Measurements from ENCODE around the gene SLC6A4.
A peak's percentile ranks its signal among the peaks of the same experiment; 100 is the strongest.
"Not testable (repeated sequence)": the region's sequence is repeated elsewhere in the genome, so short reads cannot be mapped to it uniquely, and the experiment has no call there.

SLC6A4 gene

DNA sequence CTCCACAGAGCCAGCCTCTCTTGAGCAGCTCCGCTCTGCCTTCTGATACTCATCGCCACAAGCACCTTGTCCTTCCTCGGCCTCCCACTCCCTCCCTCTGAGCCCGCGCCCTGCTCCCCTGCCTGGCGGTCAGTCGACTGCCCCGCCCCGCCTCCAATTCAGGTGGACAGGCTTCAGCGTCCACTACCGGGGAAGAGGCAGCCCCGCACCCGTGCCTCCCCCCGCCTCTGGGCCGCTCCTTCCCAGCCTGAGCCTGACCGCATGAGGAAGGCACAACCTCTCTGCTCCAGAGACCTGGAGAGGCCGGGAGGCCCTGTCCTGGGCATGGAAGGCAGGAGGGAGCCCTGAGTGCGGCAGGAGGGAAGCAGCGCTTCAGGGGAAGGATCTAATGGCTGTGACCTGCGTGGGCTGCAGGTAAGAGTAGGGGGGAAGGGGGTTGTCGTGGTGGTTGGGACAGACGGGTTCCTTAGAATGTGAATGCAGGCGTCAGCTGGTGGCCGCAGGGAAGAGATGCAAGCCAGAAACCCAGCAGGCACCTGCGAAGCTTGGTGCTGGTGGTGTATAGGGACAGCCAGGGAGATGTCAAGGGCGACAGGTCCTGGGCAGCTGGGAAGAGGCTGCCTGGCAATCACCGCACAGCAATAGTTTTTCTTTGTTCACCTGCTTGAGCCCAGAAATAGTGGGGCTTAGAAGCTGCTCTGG is 3.0 kb upstream of the SLC6A4 start:
- DNase-seq = no peak

GRCh38 chr17:30238003-30238344 is 2.5 kb upstream of the SLC6A4 start:
- no peak for DNase-seq

DNA sequence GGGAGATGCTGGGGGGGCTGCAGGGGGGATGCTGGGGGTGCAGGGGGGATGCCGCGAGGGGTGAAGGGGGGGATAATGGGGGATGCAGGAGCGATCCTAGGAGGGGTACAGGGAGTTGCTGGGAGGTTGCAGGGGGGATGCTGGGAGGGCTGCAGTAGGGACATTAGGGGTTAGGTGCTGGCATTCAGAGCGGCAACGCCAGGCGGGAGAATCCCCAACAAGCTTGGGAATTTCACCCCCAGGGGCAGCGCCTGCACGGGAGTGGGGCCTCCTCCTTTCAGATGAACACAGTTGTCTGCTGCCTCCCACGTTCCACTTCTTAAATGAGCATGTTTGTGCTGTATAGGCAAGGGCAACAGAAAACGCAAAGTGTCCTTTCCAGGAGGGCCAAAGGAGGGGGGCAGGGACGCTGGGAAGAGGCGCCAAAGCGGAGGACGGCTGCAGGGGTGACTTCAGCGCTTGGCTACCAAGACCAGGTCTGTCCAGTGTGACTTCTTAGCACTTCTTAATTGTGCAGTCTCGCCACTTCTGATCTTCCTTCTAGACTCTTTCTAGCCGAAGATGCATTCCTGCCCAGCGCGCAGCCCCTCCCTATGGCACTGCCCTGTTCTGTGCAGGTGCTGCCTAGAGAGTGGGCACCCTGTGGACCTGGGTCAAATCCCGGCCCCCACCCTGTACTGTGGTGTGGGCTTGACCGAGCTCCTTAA is 2.0 kb upstream of the SLC6A4 start:
- no peak for DNase-seq

- DNase-seq = no peak
Measured at GRCh38 chr17:30236766-30237165, 1.3 kb upstream of the SLC6A4 start.

DNA sequence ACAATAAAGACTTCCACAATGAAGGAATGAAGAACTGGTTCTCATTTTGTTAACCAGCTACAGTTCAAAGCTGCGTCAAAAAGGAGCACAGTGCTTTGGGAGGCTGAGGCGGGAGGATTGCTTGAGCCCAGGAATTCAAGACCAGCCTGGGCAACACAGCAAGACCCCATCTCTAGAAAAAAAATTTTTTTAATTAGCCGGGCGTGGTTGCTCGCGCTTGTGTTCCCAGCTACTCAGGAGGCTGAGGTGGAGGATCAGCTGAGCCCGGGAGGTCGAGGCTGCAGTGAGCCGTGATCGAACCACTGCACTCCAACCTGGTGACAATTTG is 764 bp upstream of the SLC6A4 start:
- no peak for DNase-seq

DNA sequence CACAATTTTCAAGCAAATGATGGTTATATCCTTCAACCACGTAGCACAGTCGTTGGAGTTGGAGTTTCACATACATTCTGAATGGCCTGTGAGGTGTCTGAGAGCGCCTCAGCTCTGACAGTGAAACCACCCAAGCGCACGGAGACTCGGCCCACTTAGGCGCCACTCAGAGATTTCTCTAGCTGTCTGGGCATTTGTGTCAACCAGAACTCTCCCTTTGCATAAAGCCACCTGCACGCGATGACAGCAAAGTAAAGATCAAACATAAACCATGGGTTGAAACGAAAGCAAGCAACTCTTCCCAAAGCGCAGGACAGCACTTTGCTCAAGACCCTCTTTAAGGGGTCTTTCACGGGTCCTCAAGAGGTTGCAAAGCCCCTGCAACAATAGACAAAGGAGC is 533 bp downstream of the SLC6A4 start:
- peak; percentile 12 for DNase-seq

- DNase-seq = no peak
Measured at GRCh38 chr17:30234296-30234695, 1.2 kb downstream of the SLC6A4 start.

DNA sequence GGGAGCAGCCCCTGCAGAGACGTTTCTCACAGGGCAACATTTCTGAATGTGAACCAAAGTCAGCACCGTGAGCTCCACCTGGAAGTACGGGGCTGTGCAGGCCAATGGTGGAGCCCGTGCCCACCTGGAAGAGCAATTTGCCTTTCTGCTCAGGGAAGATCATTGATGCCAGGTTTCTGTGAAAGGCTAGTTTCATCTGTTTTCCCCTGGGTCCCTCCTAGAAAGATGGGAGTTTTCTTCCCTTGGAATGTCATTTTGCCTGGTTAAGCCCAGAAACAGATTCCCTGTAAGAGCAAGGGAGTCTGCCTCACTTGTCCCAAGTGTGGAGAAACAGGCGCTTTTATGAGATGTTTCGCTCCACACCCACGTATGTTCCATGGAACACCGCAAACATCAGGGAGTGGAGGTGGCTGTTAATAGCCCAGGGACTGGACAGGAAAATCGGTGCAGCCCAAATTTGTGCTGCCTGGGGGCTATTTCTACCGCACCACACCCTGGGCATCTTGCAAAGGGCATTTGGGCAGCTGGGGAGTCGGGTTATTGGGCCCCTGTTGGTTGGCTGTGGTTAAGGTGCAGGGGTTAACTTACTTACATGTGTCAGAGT is 2.6 kb downstream of the SLC6A4 start:
- no peak for DNase-seq

GRCh38 chr17:30232015-30232823 is 3.3 kb downstream of the SLC6A4 start:
- DNase-seq = no peak

GRCh38 chr17:30230596-30231125 is 4.8 kb downstream of the SLC6A4 start:
- no peak for DNase-seq

DNA sequence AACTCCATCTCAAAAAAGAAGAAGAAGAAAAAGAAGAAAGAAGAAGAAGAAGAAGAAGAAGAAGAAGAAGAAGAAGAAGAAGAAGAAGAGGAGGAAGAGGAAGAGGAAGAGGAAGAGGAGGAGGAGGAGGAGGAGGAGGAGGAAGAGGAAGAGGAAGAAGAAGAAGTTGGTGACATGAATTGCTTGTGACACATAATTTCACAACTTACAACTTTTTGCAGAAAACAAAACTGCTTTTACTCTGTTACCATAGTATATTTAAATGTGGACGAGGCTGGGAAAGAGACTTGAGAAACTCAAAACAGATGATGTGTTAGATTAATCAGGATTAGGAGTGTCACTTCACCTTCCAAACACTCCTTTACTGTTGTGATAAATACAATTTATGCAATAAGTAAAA is 5.5 kb downstream of the SLC6A4 start:
- DNase-seq = not testable (repeated sequence)

GRCh38 chr17:30229012-30229411 is 6.5 kb downstream of the SLC6A4 start:
- DNase-seq = no peak

DNA sequence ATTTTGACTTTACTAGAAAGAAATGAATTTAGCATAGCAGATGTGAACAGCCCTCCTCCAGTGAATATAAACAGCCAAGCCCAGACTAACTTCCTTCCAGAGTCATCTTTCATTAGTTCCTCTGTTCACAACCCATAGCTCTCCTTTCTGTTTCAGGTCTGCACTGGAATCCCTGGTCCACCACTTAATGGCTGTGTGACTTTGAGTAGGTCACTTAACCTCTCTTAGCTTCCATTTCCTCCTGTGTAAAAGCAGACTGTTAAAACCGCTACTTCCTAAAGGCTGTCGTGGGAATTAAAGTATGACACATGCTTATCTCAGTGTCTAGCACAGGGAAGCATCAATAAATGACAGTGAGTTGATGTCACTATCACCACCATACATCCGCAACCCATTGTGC is 7.5 kb downstream of the SLC6A4 start:
- no peak for DNase-seq

- DNase-seq = no peak
Measured at GRCh38 chr17:30226878-30227277, 8.6 kb downstream of the SLC6A4 start.

DNA sequence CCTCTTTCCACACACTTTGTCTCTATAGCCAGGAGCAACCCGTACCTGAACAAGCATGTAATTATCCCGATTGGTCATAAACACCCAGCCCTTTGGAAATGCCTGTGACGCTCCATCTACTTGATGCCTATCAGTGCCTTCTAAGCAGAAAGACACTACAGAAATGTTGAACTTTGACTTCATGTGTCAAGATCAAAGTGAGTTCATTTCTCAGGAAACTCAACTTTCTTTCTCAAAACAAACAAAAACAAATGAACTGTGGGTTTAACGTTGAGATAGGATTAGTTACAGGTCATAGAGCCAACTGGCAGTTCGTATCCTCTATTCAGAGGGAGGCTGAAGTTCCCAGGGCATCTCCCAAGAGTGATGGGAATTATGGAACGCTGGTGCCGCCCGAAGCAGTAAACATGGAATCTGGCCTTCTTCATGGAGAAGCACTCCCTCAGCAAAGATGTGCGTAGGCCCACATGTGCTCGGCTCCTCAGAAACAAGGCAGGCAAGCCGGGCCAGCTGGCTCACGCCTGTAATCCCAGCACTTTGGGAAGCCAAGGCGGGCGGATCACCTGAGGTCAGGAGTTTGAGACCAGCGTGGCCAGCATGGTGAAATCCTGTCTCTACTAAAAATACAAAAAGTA is 9.5 kb downstream of the SLC6A4 start:
- no peak for DNase-seq

DNA sequence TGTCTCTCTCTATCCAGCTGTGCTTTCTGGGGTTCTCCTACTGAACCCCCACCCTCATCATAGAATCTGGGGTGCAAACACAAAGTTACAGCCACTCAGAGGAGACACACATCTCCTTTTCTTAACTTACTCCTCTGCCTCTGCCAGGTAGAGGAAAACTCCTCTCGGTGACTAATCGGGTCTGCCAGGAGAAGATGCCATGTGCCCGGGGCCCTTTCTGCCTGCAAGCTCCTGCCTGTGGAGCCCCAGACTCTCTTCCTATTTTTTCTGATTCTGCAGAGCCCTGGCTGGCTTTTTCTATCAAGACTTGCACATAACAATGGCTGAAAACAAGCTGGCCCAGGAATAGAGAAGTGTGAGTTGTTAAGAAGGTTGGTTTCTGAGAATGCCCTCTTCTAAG is 10.4 kb downstream of the SLC6A4 start:
- DNase-seq = no peak

DNA sequence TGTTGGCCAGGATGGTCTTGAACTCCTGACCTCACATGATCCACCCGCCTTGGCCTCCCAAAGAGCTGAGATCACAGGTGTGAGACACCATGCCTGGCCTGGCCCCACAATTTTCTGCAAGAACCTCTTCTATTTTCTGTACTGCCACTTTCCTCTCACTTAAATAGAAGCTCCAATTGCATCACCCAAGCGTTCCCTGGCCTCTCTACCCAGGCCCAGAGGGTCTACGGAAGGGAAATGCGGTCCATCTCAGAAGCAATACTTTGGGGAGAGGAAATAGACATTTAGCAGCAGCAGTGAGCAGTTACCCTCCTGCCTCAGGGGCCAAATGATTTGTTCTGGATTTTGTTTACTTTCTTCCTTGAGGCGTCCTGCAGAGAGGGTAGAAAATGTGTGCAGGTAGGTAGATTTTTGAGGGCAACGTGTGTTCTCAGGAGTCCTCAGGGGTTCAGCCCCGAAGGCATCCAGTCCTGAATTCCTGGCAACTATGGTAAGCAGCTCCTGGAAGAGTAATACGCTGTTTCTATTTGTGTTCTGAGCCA is 11.0 kb downstream of the SLC6A4 start:
- no peak for DNase-seq

DNA sequence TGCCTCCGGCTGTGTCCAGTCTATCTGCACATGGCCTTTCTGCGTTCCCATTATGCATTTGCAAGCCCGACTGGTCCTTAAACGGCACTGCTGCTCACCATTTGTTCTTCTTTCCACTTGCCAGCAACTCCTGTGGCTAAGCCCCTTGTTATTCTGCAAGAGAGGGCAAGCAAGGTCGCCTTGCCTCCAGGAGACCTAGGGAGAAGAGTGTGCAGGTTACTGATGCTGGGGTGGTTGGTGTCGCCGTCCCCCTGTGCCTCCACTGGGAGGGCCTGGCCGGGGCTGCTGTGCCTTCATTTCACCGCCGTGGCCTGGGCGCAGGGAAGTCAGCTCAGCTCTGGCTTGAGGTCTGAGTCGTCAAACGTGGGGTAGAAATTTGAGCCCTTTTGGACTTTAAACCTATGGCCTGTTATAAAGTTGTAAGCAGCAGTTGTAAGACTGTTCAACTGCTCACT is 12.7 kb downstream of the SLC6A4 start:
- DNase-seq = no peak

DNA sequence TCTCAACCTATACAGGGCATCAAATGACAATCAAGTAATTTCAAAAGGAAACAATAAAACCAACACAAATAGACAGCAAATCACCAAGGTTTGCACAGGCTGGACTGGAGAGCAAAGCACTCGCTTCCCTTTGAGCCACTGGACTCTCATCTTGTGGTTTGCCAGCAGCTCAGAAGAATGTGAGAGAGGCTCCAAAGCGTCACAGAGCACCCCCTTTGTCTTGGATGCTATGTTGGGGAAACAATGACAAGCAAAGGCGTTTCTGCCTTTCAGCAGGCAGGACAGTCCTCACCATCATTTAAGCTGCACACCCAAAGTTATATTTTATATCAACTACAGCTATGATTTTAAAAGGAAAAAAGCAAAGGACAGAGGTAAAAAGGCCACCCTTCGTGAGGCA is 13.2 kb downstream of the SLC6A4 start:
- DNase-seq = no peak

DNA sequence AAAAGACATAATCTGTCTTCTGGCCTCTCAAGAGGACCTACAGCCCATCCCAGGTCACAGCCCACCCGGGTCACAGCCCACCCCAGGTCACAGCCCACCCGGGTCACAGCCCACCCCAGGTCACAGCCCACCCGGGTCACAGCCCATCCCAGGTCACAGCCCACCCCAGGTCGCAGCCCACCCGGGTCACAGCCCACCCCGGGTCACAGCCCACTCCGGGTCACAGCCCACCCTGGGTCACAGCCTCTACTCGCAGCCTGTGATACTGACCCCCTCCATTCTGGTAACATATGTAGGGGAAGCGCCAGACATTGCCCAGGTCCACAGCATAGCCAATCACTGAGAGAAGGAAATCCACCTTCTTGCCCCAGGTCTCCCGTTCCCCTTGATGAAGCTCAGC is 14.2 kb downstream of the SLC6A4 start:
- no peak for DNase-seq

DNA sequence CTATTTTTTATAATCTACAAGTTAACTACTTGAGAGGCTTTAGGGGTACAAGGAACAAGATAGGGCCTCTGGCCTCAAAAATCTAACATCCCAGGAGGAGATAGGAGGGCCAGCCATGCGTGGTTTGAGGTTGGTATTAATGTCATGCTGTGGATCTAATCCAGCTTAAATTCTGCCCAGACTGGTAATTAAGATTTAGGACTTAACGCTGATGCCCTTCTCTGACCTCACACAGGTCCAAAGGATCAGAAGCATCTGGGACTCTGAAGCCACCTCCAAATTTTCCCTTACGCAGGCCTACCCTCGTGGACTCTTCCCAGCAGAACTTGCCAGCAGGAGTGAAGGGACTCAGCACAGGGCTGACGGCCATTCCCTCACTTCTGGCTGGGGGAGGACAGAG is 15.1 kb downstream of the SLC6A4 start:
- DNase-seq = no peak

DNA sequence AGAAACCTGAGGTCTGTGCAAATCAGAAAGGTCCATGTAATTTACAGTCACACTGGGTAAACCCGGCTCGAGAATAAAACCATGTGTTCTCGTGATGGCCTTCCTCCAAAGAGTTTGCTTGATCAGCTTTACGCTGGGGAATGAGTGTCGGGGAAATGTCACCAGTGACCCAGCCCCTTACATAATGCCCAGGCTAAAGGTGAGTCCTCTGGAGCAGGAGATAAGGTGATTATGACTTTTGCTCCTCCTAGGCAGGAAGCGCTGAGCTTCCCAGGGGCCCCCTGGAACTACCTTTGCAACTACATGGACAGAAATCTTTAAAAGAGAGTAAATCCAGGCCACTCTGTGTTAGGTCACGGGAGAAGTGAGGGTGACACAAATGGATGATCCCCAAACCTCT is 15.7 kb downstream of the SLC6A4 start:
- DNase-seq = no peak

DNA sequence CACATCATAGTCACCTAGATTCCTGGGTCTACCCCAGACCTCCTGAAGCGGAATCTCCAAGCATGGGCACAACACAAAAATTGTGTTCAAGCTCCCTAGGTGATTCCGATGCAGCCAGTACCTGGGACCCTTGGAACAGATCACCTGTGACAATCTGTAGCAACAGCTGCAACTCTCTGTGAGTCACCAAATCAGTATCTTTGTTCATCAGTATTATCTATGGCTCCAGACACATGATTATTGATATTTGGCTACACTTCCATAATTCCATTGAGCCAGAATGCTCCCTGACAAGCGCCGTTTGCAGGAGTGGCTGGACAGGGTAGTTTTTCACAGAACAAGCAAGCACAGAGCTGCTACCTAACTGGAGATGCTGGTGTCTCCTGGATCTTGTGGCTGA is 16.2 kb downstream of the SLC6A4 start:
- no peak for DNase-seq
